Activated T-cell treated with anti-CD3 and anti-CD28 coated beads for 48 hours (primary cell): ENCODE results near the gene DDC.
"Not testable (repeated sequence)": the region's sequence is repeated elsewhere in the genome, so short reads cannot be mapped to it uniquely, and the experiment has no call there.

Experiments
- DNase-seq: peaks from one replicate; pipeline ENCODE4 v3.0.0-alpha.2; 2020; ENCODE audit warnings: low read depth

Gene DDC

DNA sequence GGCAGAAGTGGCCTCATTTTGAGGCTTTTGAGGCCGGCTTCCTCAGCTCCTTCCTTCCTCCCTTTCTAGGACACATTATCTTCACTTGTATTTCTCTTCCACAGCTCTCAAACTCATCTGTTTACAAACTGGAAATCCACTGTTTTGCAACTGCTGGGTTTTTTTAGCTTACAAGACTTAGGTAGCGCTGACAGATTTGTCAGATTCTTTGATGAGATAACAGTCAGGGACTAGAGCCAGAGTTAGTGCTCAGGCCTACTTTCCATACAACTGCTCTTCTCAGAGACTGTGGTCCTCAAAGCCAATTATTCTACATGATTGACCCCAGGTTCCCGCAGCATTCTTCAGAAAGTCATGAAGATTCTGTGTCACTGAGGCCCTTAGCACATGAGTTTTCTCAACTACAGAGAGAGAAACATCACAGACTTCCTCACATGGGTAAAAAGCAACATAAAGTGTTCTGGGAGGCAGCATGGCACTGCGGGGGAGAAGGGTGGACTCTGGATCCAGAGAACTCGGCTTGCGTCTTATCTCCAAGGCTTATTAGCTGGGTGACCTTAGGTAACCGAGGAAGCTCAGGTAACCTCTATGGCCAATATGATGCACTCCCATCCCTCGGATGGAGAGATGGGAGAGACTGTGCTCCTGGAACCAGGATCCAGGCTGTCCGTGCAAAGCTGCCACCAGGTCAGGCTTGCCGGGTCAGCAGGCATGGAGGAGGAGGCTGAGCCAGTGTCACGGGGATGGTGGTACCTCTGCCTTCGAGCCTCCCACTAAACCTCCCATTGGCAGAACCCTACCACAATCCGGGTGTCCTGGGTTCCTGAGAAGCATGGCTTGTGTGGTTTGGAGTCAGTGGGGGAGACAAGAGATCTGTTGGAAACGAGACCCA is 10.5 kb downstream of the DDC start:
- no peak for DNase-seq

DNA sequence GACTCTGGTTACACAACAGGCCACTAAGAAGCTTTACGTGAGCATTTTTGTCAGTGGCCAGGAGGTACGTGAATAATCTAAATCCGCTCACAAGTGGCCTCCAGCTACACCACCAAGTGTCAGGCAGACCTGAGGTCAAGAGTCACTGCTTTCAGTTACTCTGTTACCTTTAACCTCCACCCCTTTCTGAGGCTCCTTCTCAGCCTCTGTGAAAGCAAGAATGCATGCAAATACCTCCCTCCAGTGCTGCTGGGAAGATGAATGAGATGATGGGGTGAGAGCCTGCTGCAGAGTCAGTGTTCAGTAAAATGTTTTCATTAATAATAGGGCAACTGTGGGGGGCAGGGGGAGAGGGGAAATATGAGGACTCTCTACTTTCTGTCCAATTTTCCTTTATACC is 11.2 kb downstream of the DDC start:
- DNase-seq, result no peak

GRCh38 chr7:50552921-50553320 is 12.3 kb downstream of the DDC start:
- no peak for DNase-seq

- DNase-seq, result no peak
Measured at GRCh38 chr7:50552139-50552538, 13.1 kb downstream of the DDC start.

- not testable (repeated sequence) for DNase-seq
Measured at GRCh38 chr7:50545613-50546012, 19.6 kb downstream of the DDC start.

- no peak for DNase-seq
Measured at GRCh38 chr7:50544992-50545391, 20.2 kb downstream of the DDC start.

DNA sequence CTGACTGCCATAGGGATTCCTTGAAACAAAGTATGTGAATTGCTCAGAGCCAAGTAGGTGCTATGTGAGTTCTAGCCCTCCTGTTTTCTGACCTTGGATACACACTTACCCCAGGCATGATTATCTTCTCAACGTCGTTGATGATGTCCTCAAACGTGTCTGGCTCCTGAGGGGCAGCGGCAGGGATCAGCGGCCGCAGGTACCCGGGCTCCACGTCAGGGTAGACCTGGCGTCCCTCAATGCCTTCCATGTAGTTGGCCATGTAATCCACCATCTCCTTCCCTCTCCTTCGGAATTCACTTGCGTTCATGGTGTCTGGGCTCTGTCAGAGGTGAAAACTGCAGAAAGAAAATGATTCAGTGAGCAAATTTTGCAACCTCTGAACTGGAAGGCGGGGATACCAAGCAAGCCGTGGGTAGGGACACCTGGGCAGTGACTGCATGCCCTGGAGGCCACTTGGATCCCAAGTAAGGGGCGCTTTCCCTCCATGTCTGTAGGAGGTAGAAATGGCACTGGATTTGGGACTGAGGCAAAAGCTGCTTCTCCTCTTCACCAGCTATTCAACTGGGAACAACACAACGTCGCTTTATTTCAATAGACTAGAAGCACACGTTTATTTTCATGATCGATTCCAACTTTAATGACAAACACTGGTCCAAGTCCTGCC is 21.3 kb downstream of the DDC start:
- DNase-seq, result no peak

GRCh38 chr7:50542132-50542531 is 23.1 kb downstream of the DDC start:
- DNase-seq, result no peak

GRCh38 chr7:50540785-50541579 is 24.2 kb downstream of the DDC start:
- DNase-seq, result no peak

GRCh38 chr7:50539725-50540124 is 25.5 kb downstream of the DDC start:
- no peak for DNase-seq

- DNase-seq, result no peak
Measured at GRCh38 chr7:50538478-50538877, 26.7 kb downstream of the DDC start.

- DNase-seq, result no peak
Measured at GRCh38 chr7:50537417-50537816, 27.8 kb downstream of the DDC start.

DNA sequence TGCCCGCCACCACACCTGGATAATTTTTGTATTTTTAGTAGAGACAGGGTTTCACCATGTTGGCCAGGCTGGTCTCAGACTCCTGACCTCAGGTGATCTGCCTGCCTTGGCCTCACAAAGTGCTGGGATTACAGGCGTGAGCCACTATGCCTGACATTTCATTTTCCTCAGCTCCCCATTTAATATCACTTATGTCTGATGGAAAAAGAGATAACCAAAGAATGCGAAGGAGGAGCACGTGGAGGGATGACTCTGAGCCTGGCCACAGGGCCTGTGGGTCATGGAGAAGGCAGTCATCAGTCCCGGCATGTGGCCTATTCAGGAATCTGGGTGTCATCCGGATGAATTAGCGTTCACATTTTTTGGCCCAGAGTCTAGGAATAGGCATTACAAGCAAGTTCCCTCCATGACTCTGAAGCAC is 29.9 kb downstream of the DDC start:
- DNase-seq, result not testable (repeated sequence)

DNA sequence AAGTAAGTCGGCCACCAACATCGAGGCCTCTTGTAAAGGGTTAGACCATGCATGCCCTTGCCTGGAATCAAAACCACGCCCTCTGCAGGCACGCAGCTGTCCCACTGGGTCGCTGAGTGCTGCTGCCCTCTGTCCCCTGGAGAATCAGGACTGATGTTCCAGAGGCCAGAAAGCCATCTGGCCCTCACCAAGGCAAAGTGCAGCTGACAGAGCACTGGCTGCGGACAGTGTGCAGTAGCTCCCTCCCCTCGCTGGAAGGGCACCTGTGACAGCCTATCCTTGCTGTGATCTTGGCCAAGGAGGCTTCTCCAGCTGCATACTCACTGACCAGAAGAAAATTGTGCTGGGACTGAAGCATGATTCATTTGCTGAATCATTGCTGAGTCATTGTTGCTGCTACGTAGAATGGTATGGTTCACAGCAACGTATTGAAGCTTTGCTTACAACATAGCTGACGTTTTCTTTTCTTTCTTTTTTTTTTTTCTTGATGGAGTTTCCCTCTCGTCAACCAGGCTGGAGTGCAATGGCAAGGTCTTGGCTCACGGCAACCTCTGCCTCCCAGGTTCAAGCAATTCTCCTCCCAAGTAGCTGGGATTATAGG is 30.4 kb downstream of the DDC start:
- no peak for DNase-seq

DNA sequence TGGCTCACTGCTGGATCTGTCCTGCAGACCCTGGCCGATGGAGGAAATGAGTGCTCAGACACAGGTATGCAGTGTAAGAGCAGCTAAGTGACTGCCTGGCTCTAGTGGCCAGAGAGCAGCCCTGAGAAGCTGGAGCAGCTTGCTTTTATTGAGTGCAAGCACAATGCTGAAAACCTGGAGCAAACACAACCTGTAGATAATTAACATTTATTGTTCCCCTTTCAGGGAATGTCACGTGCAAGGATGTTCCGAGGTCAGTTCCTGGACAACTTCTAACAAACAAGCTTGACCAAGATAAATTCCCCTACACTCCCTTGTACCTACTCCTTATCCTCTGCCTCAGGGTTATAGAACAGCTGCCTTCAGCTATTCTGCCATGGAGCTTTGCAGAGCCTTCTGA is 31.3 kb downstream of the DDC start:
- no peak for DNase-seq

DNA sequence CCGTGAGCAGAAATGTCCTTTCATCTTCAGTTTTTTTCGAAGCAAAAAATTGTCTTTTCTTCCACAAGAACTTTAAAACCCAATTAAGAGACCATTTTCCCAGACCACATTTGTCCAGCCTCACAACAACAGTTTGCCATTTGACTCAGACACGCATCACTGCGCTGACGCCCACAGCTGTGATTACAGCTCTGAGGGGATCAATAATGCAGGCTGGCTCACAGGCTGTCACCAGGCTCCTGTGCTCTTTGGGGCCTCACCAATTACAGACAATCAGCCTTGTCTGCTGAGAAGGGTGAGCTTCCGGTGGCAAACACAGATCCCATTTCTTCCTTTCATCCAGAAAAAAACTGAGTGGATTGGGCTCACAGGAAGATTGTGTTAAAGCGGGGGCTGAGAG is 33.3 kb downstream of the DDC start:
- peak; percentile 15 for DNase-seq

GRCh38 chr7:50531401-50531911 is 33.7 kb downstream of the DDC start:
- DNase-seq, result peak; percentile 9

DNA sequence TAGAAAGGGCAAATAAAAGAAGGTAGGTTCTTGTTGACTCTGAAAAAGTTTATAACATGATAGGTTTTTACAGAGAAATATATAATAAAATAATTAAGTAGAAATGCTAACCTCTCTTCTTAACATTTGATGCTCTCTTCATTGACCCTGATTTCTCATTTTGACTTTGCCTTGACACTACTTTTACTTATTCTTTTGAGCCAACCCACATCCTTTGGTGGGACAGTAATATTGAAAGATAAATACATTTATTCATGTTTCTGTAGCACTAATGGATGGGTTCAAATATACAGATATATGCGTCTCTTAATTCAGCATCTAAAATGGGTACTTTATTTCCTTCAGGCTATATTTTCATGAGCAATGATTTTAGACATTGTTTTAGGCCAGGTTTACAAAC is 34.4 kb downstream of the DDC start:
- DNase-seq, result no peak

- no peak for DNase-seq
Measured at GRCh38 chr7:50529093-50529862, 35.9 kb downstream of the DDC start.

GRCh38 chr7:50528266-50529092 is 36.7 kb downstream of the DDC start:
- DNase-seq, result no peak
